Liver (tissue), 9 donors: ENCODE measurements around the gene TTC36. TPM values are rescaled to one million over a fixed set of nuclear protein-coding genes. Genes with fewer than 3 reads are reported as not detected.

Experiments used
- DNase-seq: peaks from one replicate; pipeline ENCODE4 v3.0.0-alpha.2; 2017; ENCODE audit warnings: low spot score
- H3K27ac ChIP-seq, 2 donors: one replicate each; pipeline ENCODE4 v1.7.0; 2013; ENCODE audit warnings: inconsistent platforms in 2 of 2, low read length in 2 of 2, control low read depth in 1 of 2, low read depth in 1 of 2, mild to moderate bottlenecking in 1 of 2
- H3K27me3 ChIP-seq, 4 donors: one replicate each; pipeline versions ENCODE4 v1.6.1 to v1.7.0; 2013; ENCODE audit warnings: low read length in 3 of 4, inconsistent platforms in 1 of 4, mild to moderate bottlenecking in 1 of 4, moderate library complexity in 1 of 4; ENCODE audit not compliant: control insufficient read depth in 4 of 4, insufficient read depth in 4 of 4
- H3K36me3 ChIP-seq, 4 donors: one replicate each; pipeline versions ENCODE4 v1.6.1 to v1.7.0; 2013; ENCODE audit warnings: low read length in 3 of 4, mild to moderate bottlenecking in 3 of 4, low read depth in 1 of 4, moderate library complexity in 1 of 4; ENCODE audit not compliant: control insufficient read depth in 4 of 4, insufficient read depth in 3 of 4
- H3K4me1 ChIP-seq, 4 donors: one replicate each; pipeline versions ENCODE4 v1.6.1 to v1.7.0; 2013; ENCODE audit warnings: low read length in 3 of 4, mild to moderate bottlenecking in 3 of 4, moderate library complexity in 1 of 4; ENCODE audit not compliant: control insufficient read depth in 4 of 4, insufficient read depth in 4 of 4
- H3K4me3 ChIP-seq, 3 donors: one replicate each; pipeline versions ENCODE4 v1.6.1 to v1.7.0; 2013; ENCODE audit warnings: low read length in 3 of 3, control low read depth in 1 of 3, low read depth in 1 of 3, mild to moderate bottlenecking in 1 of 3
- H3K9ac ChIP-seq, 2 donors: one replicate each; pipeline ENCODE4 v1.7.0; 2013; ENCODE audit warnings: low read length in 2 of 2, mild to moderate bottlenecking in 2 of 2, moderate library complexity in 2 of 2, control low read depth in 1 of 2, low read depth in 1 of 2
- H3K9me3 ChIP-seq, 4 donors: one replicate each; pipeline versions ENCODE4 v1.6.1 to v1.7.0; 2013; ENCODE audit warnings: low read length in 3 of 4; ENCODE audit not compliant: control insufficient read depth in 4 of 4
- CTCF ChIP-seq: fragments of 150-350 bp; IDR thresholded peaks from 2 replicates; pipeline ENCODE4 v1.5.1; 2017; ENCODE audit warnings: improper control_type of control experiment, low read depth, low read length; ENCODE audit not compliant: missing input control
- EGR1 ChIP-seq, 2 donors: IDR thresholded peaks; 2 replicates each; pipeline ENCODE4 v1.6.1; 2016 to 2018; ENCODE audit warnings: antibody characterized with exemption in 2 of 2, low read depth in 2 of 2
- FOXA1 ChIP-seq: IDR thresholded peaks from 2 replicates; pipeline ENCODE4 v1.6.1; 2016; ENCODE audit warnings: antibody characterized with exemption
- FOXA2 ChIP-seq: IDR thresholded peaks from 2 replicates; pipeline ENCODE4 v1.6.1; 2016; ENCODE audit warnings: antibody characterized with exemption
- GABPA ChIP-seq, 2 donors: IDR thresholded peaks in 1 of 2; conservative IDR thresholded peaks in 1 of 2; 2 replicates each; pipeline ENCODE4 v1.6.1; 2016; ENCODE audit warnings: antibody characterized with exemption in 2 of 2, mild to moderate bottlenecking in 1 of 2, moderate library complexity in 1 of 2
- HNF4A ChIP-seq, 2 donors: conservative IDR thresholded peaks; 2 replicates each; pipeline ENCODE4 v1.6.1; 2016; ENCODE audit warnings: antibody characterized with exemption in 2 of 2, mild to moderate bottlenecking in 2 of 2
- HNF4G ChIP-seq: IDR thresholded peaks from 2 replicates; pipeline ENCODE4 v1.6.1; 2016; ENCODE audit warnings: antibody characterized with exemption
- MAX ChIP-seq: IDR thresholded peaks from 2 replicates; pipeline ENCODE4 v1.6.1; 2016; ENCODE audit warnings: antibody characterized with exemption
- NR2F2 ChIP-seq: IDR thresholded peaks from 2 replicates; pipeline ENCODE4 v1.6.1; 2016; ENCODE audit warnings: antibody characterized with exemption
- REST ChIP-seq: IDR thresholded peaks from 2 replicates; pipeline ENCODE4 v1.6.1; 2016; ENCODE audit warnings: antibody characterized with exemption, mild to moderate bottlenecking
- RXRA ChIP-seq, 2 donors: IDR thresholded peaks; 2 replicates each; pipeline ENCODE4 v1.6.1; 2017 to 2018; ENCODE audit warnings: antibody characterized with exemption in 2 of 2, mild to moderate bottlenecking in 1 of 2
- TAF1 ChIP-seq: conservative IDR thresholded peaks from 2 replicates; pipeline ENCODE4 v1.6.1; 2016; ENCODE audit warnings: antibody characterized with exemption, mild to moderate bottlenecking
- YY1 ChIP-seq: IDR thresholded peaks from 2 replicates; pipeline ENCODE4 v1.6.1; 2016; ENCODE audit warnings: antibody characterized with exemption, mild to moderate bottlenecking
- WGBS: extraction: QIAGEN DNeasy Blood & Tissue Kit; methylation state at CpG from one replicate; pipeline ENCODE4 v1.1.7; 2013; 5-methylcytosine and 5-hydroxymethylcytosine counted together
- polyA plus RNA-seq, 2 donors: library from polyadenylated mRNA; stranded (reverse) in 1 of 2; unstranded in 1 of 2; fragments of 200-250 nt in 1 of 2; fragments of >200 nt in 1 of 2; fragmentation: Nextera tagmentation in 1 of 2; extraction: Ambion mirVana in 1 of 2; gene quantifications; one replicate each; pipeline versions ENCODE4 v1.2.1 to v1.2.3, GENCODE V29; 2013 to 2015
- total RNA-seq, 2 donors: library from RNA; depleted of rRNA; stranded (reverse); fragments of >200 nt; gene quantifications; one replicate each; pipeline ENCODE4 v1.2.3, GENCODE V29; 2014
- TF ChIP-seq, protein P1 (sequence below): IDR thresholded peaks from 2 replicates; pipeline ENCODE4 v1.6.1; 2016; ENCODE audit warnings: antibody characterized with exemption
- TF ChIP-seq, protein P2 (sequence below): IDR thresholded peaks from 2 replicates; pipeline ENCODE4 v1.6.1; 2016; ENCODE audit warnings: antibody characterized with exemption
- donor health status: healthy.
- donor health status: healthy.
- donor health status: healthy.
- donor health status: healthy.
- donor health status: healthy.

The TTC36 gene
- total and polyA plus RNA-seq, 4 donors: 2.0 to 66.1 (median 34.8) TPM

GRCh38 chr11:118545533-118545932 lies 18.3 kb downstream of the TTC36 start:
- WGBS: 49% methylated on average over 5 of the region's 5 CpGs
- Histone ChIP-seq H3K27me3 (no peaks in the 10 kb centered on the region), H3K36me3 (peaks cover 0 to 5% (median 0%) of the 10 kb centered on the region in 4 donors), H3K9me3 (no peaks in the 10 kb centered on the region), H3K9ac (no peak overlapping the region), H3K4me3 (no peak overlapping the region), H3K27ac (peak overlapping the region; percentile 73 to 83), H3K4me1 (peaks cover 1 to 30% (median 23%) of the 10 kb centered on the region in 4 donors)
- DNase-seq: no peak
- TF ChIP-seq FOXA2 (no peak), EGR1 (IDR thresholded peaks at IDR 0.05; ENCODE audit: low read depth in 2 of 2) (no peak), MAX (no peak), CTCF (no peak), FOXA1 (no peak)
- TF ChIP-seq, protein P1, sequence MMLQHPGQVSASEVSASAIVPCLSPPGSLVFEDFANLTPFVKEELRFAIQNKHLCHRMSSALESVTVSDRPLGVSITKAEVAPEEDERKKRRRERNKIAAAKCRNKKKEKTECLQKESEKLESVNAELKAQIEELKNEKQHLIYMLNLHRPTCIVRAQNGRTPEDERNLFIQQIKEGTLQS: no peak
- TF ChIP-seq, protein P2, sequence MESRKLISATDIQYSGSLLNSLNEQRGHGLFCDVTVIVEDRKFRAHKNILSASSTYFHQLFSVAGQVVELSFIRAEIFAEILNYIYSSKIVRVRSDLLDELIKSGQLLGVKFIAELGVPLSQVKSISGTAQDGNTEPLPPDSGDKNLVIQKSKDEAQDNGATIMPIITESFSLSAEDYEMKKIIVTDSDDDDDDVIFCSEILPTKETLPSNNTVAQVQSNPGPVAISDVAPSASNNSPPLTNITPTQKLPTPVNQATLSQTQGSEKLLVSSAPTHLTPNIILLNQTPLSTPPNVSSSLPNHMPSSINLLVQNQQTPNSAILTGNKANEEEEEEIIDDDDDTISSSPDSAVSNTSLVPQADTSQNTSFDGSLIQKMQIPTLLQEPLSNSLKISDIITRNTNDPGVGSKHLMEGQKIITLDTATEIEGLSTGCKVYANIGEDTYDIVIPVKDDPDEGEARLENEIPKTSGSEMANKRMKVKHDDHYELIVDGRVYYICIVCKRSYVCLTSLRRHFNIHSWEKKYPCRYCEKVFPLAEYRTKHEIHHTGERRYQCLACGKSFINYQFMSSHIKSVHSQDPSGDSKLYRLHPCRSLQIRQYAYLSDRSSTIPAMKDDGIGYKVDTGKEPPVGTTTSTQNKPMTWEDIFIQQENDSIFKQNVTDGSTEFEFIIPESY: no peak

DNA sequence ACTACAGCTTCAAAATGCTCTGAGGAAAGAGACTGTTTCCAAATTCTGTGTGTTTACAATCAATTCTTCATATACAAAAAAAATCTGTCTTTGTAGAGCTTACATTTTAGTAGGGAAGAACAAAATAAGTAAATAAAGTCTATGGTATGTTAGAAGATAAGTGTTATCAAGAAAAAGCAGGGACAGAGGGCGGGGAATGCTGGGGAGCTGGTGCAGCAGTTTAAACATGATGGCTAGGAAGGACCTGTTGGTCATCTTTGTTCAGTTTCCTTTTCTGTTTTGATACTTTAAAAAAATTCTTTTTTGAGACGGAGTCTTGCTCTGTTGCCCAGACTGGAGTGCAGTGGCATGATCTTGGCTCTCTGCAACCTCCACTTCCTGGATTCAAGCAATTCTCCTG lies 19.9 kb downstream of the TTC36 start:
- Histone ChIP-seq H3K9ac (no peak overlapping the region), H3K4me3 (no peak overlapping the region), H3K27ac (no peak overlapping the region), H3K36me3 (peaks cover 0 to 8% (median 5%) of the 10 kb centered on the region in 4 donors), H3K4me1 (peaks cover 1 to 30% (median 23%) of the 10 kb centered on the region in 4 donors), H3K9me3 (no peaks in the 10 kb centered on the region), H3K27me3 (no peaks in the 10 kb centered on the region)
- 93% methylated on average over 2 of the region's 2 CpGs for WGBS
- TF ChIP-seq FOXA2 (no peak), REST (no peak), MAX (no peak), HNF4G (no peak), RXRA (IDR thresholded peaks at IDR 0.05) (no peak), YY1 (no peak), GABPA (IDR thresholded peaks at IDR 0.05 in 1 of 2, conservative IDR thresholded peaks at IDR 0.05 in 1 of 2) (no peak), HNF4A (conservative IDR thresholded peaks at IDR 0.05) (no peak), TAF1 (no peak), NR2F2 (no peak)
- TF ChIP-seq, protein P1: no peak
- no peak for DNase-seq
